GOT3 (cell line): Measurements from ENCODE around the gene STPG3.
"Not testable (repeated sequence)": the region's sequence is repeated elsewhere in the genome, so short reads cannot be mapped to it uniquely, and the experiment has no call there.

ENCODE experiments used
- DNase-seq: peaks from one replicate; lab custom pipeline; 2025; ENCODE audit warnings: mixed read lengths; lab: John Stamatoyannopoulos, UW

STPG3 gene

DNA sequence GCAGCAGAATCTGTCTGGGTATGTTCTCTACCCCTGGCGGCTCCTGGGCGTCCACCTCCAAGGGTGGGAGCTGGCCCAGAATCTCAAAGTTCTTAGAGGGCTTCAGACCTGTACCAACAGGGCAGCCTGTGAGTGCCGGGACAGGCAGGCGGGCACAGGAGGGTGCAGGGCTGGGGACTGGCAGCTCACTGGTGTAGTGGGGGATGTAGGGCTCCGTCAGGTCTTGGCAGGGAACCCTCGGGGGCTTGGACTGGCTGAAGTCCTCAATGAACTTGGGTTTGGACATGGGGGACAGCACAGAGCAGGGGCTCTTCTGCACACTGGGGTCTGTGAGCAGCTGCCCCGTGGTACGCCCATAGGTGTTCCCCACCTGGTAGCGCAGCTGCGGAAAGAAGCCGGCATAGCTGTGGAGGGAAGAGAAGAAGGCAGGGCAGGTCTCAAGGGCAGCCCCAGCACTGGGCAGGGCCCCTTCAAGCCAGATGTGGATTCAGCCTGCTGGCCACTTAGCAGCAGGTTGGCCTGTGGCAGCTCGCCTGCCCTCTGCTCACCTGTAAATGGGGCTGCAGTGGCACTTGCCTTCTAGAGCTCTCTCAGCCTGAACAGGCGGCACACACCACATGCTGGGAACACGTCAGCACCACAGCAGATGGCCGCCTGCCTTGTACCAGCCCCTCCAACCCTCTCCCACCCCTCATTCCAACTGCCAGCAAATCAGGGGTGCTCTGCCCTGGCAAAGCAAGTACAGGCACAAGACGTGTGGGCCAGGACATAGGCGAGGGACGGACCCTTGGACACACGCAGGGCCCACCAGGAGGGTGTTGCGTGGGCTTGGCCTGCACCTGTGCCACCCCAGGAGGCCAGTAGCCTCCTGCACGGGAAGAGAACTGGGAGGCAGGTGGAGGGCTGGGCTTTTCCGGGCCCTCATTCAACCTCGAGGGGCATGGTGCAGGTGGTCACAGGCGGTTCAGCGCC is 5.3 kb upstream of the STPG3 start:
- DNase-seq: no peak

DNA sequence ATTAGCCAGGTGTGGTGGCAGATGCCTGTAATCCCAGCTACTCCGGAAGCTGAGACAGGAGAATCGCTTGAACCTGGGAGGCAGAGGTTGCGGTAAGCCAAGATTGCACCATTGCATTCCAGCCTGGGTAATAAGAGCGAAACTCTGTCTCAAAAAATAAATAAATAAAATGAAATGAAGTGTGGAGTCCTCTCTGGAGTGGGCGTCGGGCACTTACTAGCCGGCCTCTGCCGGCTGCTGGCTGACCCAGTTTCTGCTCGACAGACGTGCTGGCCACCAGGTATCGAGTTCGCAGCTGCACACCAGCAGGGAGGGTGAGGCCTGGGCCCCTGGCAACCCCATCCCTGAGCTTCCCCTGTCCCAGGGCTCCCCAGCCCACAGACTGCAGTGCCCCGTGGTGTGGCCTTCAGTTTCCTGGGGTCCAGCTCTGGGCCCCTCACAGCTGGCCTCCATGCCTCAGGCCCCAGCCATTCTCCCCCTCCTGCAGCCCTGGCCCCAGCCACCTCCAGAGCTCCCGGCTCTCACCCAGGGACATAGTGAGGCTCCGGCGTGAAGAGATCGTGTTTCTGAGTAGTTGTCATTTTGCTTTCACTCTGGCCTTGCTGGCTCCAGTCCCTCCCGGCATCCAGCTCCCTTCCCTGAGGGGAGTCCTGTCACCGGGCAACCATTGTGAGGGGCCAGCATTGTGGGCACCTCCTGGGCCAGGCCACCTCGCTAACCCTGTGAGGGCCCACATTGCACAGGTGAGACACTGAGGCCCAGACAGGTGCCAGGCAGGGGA is 3.8 kb upstream of the STPG3 start:
- no peak for DNase-seq

DNA sequence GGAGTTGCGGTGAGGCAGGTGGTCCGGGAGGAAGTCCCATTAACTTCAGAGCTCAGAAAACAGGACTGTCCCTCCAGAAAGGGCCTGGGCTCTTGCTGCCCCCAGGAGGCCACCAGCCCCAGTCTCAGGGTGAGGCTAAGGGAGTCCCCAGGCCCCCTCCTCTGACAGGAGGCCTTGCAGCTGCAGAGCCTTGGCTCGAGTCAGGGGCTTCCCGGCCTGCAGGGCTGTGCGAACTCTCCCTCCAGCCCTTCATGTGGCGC is 3.2 kb upstream of the STPG3 start:
- DNase-seq: no peak

DNA sequence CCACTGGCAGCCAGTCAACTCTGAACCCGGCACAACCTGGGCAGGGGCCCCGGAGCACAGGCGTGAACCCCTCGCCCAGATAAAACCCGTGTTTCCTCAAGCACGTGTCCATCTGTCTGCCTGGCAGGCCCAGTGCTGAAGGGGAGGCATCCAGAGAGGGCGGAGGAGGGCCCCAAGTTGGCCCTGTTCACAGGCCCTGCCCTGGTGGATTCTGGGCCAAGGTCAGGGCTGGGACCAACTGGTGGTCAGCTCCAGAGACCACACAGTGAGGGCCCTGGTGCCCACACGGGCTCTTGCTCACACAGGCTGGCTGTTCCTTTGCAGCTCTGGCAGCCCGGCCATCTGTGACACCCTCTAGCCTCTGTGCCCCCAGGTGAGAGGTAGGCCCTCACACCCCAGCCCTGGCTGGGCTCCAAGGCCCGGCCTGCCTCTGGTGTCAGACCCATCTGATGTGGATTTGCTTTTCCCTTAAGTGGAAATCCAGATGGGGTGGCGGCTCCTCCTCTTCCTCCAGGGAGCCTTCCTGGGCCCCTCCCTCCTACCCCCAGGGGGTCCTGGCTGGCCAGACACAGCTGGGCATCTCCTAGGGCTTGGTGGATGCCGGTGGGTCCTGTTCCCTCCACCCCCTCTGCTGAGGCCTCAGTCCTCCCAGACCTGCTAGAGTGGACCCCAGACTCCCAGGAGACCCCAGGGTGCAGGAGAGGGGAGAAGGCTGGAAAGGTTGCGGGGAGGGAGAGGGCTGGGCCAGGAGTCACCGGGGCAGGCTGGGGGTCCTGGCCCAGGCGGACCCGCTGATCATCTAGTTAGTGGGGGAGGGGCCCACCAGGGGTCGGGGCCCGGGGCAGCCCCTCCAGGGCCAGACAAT is 525 bp upstream of the STPG3 start:
- DNase-seq: no peak

DNA sequence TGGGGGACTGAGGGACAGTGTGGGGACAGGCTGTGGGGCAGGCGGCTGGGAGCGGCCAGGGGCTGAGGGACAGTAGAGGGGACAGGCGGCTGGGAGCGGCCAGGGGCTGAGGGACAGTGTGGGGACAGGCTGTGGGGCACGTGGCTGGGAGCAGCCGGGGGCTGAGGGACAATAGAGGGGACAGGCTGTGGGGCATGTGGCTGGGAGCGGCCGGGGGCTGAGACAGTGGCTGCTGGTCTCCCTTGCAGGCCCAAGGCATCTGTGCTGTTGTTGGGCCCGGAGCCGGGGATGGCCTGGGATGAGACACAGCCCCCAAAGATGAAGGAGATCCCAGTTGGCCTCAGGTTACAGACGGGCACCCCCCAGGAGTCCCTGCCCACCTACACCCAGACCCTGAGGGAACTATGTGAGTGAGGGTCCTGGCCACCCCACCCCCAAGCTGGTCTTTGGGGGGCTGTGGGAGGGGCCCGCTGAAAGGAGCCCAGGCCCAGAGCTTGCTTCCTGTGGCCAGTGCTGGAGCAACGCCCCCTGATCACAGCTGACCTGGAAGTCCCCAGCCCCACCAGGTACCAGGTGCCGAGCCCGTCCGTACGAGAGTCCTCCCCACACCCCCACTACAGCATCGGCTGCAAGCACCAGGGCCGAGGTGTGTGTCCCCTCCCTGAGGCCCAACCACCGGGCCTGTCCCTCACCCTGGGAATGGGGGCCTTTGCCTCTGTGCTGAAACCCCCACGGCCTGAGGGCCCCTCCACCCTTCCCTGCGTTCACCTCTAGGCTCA is 593 bp downstream of the STPG3 start:
- DNase-seq: no peak

DNA sequence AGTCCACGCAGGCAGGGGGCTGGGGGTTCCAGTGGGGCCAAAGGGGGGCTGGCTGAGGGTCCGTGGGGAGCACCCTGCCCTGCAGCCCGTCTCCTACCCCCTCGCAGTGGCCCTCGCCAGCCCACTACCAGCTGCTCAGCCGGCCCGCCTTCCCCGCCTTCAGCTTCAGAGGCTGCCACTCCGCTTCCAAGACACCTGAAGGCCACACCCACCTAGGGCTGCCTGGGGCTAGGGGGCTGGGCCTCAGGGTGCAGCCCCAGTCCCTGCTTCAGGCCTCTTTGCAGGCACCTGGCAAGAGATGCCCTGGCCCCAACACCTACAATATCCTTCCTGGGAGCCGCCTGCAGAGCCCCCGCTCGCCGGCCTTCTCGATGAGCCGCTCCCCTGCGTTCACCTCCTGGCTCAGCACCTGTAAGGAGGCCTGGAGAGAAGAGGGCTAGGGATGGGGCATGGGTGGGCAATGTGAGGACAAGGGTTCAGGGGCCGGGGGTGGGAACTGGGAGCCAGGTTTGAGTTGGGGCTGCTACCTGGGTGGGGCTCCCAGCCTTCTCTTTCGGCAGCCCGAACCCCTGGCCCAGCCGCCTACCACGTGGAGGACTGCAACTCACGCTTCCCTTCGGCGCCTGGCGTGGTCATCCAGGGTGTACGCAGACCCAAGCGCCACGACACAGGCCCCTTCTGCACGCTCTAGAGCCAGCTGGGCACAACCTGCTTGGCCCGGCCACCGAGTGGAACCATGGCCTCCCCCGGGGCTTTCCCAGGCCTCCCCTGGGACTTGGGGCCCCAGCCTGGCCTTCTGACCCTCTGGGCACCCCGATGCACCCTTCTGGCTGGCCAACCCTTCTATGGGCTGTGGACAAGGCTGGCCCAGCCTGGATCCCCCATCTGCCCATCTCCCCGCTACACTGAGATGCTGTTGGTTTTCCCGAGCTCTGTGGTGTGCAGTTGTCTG is 1.7 kb downstream of the STPG3 start:
- no peak for DNase-seq

DNA sequence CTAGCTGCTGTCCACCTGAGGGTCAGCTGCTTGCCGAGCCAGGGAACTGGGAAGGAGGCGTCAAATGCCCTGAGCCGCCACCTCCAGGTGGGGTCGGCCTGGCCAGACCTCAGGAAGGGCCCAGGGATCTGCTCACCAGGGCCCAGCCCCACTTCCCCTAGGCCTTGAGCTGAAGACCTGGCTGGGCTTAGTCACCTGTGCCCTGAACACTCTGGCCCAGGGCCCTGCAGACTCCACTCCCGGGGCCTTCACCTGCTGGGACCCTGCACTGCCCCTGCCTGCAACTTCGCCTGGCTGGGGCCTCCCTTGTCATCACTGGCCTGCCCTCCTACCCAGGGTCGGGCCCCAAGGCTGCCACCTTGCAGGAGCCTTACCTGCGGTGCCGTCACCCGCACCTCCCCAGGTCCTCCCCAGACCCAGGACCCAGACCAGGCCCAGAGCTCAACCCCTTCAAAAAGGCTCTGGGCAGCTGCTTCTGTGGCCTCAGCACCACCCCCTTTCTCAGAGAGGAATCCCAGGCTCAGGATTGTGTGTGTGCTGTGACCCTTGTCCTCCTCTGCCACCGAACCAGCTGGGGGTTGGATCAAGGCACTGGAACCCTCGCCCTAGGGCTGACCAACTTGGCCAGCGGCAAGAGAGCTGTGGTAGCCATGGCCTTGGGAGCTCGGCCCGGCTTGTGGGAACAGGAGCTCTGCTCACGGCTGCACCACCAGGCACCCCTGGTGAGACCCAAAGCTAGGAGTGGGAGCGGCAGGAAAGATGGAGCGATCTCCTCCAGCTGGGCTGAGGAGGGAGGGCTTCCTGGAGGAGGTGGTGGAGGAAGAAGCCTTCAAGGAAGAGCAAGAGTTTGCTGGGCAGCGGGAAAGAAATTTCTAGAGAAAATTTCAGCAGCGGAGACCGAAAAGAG is 2.9 kb downstream of the STPG3 start:
- no peak for DNase-seq

DNA sequence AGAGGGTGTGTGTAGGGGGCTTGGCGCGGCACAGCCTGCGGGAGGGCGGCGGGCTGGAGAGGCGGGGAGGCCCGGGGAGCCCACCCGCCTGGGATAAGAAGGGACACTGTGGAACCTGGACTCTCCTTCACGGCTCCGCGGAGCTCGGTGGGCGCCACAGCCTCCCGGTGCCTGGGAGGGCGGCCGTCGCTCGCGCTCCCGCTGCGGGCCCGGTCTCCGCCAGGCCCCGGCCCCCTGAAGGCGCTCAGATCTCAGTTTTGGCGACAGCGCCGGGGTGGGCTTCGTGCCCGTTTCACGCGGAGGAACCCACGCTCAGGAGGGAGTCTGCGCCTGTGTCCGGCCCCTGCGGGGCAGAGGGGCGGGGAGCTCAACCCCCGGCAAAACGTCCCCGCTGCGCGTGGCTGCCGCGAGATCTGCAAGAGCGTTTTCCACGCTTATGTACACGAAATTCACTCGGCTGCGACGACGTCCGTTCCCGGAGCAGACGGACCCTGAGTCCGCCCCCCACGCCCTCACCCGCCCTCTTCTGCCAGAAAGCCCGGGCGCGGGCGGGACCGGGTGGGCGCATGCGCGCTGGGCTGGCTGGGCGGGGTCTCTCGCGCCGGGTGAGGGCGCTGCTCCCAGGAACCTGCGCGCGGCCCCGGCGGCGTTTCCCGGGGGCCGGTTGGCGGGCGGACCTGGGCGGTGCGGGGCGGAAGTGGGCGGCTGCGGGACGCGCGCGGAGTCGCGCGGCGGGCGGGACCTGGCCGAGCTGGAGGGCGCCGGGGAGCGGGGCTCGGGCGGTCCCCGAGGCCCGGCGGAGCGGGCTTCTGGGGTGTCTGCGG is 3.8 kb downstream of the STPG3 start, which contains the start of gene NELFB:
NELFB (plus strand) TSS at position 704 of the 824 bp plus-strand sequence.
- peak; percentile 85 for DNase-seq

DNA sequence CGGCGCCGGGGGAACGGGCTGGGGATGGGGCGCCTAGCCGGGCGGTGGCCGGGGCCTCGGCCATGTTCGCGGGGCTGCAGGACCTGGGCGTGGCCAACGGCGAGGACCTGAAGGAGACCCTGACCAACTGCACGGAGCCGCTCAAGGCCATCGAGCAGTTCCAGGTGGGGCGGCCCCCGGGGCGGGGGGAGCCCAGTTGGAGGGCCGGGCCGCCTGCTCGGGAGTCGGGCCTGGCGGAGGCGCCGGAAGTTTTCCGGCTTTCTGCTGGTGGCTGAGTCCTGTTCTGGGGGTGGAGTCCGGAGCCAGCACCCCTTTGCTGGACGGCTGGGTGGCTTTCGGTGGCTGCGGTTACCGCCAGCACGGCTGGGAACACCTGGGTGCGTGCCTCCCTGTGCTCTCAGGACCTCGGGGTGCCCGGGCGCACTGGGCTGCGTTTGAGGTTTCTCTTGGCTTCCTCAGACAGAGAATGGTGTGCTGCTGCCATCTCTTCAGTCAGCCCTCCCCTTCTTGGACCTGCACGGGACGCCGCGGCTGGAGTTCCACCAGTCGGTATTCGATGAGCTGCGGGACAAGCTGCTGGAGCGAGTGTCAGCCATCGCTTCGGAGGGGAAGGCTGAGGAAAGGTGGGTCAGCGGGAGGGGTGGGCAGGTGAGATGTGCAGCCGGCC is 4.5 kb downstream of the STPG3 start:
- no peak for DNase-seq

DNA sequence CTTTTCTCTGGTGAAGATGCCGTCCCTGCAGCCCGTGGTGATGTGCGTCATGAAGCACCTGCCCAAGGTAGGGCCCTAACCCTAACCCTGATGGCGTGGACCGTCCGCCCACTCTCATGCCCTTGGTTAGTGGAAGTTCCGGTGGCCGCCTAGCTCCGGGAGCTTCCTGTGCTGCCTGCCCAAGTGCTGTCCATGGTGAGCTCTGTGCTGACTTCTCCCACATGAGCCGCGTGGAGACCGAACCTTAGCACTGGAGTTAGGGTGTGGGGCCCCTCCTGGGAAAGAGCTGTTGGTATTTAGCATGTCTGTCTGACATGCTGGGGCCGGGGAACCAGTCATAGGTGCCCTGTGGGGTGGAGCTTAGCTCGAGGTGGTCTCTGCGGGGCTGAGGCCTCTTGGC is 5.3 kb downstream of the STPG3 start:
- DNase-seq: no peak

DNA sequence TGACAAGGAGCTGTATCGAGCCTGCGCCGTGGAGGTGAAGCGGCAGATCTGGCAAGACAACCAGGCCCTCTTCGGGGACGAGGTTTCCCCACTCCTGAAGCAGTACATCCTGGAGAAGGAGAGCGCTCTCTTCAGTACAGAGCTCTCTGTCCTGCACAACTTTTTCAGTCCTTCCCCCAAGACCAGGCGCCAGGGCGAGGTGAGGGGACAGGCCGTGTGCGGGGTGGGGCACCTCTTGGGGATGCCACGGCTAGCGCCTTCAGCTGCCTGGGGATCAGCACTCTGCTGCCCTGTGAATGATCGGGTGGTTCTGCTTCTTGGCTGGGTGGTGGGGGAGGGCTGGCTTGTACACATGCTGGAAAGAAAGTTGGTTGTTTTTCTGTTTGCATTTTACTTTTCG is 5.8 kb downstream of the STPG3 start:
- DNase-seq: no peak

DNA sequence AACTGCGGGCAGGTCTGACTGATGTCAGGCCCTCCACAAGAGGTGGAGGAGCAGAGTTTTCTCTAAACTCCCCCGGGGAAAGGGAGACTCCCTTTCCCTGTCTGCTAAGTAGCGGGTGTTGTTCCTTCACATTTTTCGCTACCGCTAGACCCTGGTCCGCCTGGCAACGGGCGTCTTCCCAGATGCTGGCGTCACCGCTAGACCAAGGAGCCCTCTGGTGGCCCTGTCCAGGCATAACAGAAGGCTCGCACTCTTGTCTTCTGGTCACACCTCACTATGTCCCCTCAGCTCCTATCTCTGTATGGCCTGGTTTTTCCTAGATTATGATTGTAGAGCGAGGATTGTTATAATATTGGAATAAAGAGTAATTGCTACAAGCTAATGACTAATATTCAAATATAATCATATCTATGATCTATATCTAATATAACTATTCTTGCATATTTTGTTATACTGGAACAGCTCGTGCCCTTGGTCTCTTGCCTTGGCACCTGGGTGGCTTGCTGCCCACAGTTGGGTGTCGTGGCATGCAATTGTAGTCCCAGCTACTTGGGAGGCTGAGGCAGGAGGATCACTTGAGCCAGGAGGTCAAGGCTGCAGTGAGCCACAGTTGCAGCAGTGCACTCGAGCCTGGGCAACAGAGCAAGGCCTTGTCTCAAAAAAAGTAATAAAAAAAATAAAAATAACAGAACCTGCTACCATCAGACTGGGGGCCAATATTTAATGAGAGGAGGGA is 11.3 kb downstream of the STPG3 start:
- not testable (repeated sequence) for DNase-seq

DNA sequence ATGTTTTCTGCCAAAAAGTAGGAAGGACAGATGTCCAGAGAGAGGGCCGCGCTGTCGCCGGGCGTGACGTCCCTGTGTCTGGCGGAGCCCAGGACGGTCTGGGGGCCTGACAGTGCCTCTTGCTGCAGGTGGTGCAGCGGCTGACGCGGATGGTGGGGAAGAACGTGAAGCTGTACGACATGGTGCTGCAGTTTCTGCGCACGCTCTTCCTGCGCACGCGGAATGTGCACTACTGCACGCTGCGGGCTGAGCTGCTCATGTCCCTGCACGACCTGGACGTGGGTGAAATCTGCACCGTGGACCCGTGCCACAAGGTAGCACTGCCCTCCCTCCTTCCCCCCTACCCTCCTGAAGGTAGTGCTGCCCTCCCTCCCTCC is 11.8 kb downstream of the STPG3 start:
- no peak for DNase-seq

DNA sequence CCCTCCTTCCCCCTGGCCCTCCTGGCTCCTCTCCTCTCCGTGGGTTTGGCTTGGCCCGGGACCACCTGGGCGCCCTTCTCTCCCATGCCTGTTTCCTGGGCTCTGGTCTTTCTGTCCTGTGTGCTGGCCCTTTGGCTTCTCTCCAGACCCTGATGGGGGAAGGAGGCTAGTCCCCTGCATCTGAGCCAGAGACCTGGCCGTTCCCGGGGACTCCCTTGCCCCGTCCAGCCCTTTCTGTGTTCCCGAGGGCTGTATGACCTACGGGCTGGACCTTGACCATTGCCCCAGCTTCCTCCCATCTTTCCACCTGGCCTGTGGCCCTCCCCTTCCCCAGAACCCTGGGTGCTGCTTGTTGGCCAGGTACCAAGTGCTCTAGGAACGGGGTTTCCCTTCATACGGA is 12.4 kb downstream of the STPG3 start:
- DNase-seq: no peak

DNA sequence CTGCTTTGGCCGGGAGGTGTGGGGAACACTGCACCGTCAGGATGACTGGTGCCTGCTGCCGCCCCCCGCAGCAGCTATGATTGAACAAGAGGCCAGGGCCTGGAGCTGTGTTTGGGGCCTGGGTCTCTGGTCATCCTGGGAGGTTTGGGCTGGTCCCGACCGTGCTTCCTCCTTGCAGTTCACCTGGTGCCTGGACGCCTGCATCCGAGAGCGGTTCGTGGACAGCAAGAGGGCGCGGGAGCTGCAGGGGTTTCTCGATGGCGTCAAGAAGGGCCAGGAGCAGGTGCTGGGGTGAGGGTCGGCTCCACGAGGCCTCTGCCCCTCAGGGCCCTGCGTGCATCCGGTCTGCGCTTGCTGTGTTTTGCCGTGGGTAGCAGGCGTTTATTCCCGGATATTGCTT is 13.0 kb downstream of the STPG3 start:
- DNase-seq: no peak

DNA sequence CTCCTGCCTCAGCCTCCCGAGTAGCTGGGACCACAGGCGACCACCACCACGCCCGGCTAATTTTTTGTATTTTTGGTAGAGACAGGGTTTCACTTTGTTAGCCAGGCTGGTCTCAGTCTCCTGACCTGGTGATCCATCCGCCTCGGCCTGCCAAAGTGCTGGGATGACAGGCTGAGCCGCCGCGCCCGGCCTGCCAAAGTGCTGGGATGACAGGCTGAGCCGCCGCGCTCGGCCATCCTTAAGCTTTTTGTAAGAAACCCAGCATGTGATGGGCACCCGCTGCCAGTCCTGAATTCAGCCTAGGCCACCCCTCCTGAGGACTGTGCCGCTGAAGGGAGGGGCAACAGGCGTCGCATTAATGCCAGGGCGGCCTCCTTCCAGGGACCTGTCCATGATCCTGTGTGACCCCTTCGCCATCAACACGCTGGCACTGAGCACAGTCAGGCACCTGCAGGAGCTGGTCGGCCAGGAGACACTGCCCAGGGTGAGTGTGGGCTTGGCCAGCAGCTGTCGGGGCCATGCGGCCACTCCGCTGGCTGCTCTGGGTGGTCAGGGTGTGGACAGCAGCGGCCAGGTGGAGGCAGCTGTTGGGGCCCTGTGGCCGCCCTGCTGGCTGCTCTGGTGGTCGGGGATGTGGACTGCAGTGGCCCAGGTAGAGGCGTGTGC is 14.5 kb downstream of the STPG3 start:
- no peak for DNase-seq

DNA sequence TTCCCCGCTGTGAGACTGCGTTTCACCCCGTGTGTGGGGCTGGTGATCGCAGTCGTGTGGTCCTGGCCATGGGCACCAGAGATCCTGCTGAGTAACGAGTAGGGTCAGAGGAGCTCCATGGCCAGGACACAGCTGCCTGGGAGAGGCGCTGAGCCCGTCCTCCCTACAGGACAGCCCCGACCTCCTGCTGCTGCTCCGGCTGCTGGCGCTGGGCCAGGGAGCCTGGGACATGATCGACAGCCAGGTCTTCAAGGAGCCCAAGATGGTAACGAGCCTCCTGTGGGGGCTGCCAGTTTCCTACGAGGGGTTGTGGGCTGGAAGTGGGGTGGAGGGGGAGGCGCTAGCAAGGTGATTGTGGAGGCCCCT is 15.1 kb downstream of the STPG3 start:
- DNase-seq: no peak
